Hematopoietic multipotent progenitor cell treated with erythropoietin and hydrocortisone succinate and interleukin-3 and kit ligand, for 6 days (in vitro differentiated cells): ENCODE measurements around the gene WASHC3.
"Not testable (repeated sequence)": the region's sequence is repeated elsewhere in the genome, so short reads cannot be mapped to it uniquely, and the experiment has no call there.

Experiments
- DNase-seq: peaks from one replicate; pipeline ENCODE4 v3.0.0-alpha.2; 2015

The WASHC3 gene, protein sequence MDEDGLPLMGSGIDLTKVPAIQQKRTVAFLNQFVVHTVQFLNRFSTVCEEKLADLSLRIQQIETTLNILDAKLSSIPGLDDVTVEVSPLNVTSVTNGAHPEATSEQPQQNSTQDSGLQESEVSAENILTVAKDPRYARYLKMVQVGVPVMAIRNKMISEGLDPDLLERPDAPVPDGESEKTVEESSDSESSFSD

GRCh38 chr12:102061560-102062418 lies at the start of gene WASHC3:
TSS of gene WASHC3 (minus strand) at chr12:102061991. CDS start at chr12:102061962, 29 bp downstream.
- DNase-seq = peak; percentile 98

- no peak for DNase-seq
Measured at GRCh38 chr12:102110782-102111181, 49.0 kb upstream of the WASHC3 start.

DNA sequence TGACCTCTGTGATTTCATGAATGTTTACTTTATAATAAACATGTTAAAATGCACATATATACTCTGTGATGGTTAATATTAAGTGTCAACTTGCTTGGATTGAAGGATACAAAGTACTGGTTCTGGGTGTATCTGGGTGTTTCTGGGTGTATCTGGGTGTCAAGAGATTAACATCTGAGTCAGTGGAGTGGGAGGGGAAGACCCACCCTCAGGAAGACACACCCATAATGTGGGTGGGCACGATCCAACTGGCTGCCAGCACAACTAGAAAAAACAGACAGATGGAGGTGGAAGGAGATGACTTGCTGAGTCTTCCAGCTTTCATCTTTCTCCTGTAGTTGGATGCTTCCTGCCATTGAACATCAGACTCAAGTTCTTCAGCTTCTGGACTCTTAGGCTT lies 46.2 kb upstream of the WASHC3 start:
- peak; percentile 36 for DNase-seq

GRCh38 chr12:102106905-102107304 lies 45.1 kb upstream of the WASHC3 start:
- DNase-seq = no peak

- DNase-seq = no peak
Measured at GRCh38 chr12:102096855-102097254, 35.1 kb upstream of the WASHC3 start.

DNA sequence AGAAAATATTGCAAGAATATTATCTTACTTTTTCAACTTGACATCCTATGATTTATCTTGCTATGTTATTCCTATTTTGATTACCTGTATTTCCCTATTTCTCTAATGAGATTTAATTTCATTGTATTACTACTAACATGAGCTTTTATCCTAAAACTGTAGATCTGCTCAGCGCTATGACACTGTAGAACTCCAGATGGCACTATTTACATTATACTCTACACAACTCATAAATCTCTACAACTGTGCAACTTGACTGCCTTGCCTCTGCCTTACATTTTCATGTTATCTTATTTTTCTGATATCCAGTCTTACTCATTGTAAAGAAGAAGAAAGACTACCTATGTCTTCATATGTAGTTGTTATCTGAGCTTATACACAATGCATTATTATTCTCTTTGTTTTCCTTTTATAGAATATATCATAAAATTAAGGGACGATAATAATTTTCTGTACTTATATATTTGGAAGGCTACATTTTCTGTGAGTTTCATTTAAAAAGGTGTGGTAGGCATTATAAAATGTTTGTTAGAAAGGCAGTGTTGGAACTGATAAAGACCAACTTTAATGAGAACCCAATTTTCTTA lies 34.0 kb upstream of the WASHC3 start:
- peak; percentile 68 for DNase-seq

- DNase-seq = no peak
Measured at GRCh38 chr12:102093319-102093718, 31.5 kb upstream of the WASHC3 start.

- not testable (repeated sequence) for DNase-seq
Measured at GRCh38 chr12:102089228-102089835, 27.5 kb upstream of the WASHC3 start.

- no peak for DNase-seq
Measured at GRCh38 chr12:102080842-102081241, 19.1 kb upstream of the WASHC3 start.

GRCh38 chr12:102072092-102072491 lies 10.3 kb upstream of the WASHC3 start:
- DNase-seq = not testable (repeated sequence)

DNA sequence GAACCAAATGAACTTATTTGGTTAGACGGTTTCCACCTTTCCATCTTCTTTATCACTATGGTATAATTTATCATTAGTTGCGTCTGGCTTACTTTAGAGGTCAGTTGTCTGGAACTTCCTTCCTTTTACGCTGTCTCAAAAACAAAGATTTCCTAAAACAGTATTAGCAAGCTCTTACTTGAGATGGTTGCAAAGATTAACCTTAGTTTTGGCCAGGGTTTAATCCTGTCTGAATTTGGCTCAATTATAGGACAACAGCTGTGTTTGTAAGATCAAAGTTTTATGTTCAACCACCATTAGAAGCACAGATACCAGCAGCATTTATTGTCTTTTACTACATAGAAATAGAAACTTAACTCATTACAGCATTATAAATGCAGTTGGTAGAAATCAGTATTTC lies 7.9 kb upstream of the WASHC3 start:
- no peak for DNase-seq

GRCh38 chr12:102067574-102068258 lies 5.9 kb upstream of the WASHC3 start:
- DNase-seq = no peak

DNA sequence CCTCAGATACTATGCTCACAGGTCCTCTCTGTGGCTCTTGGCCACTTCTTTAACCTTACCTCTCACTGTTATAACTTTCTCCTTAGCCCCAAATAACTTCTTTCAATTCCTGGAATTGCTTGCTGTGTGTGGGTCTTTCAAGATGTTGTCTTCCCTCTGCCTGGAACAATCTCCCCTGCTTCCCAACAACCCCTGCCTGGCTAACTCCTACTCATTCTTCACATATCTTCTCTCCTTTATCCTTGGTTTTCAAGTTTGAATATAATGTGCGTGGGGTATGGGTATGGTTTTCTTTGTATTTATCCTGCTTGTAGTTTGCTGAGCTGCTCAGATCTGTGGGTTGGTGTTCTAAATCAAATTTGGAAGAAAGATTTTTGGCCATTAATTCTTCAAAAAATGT lies 2.7 kb upstream of the WASHC3 start:
- DNase-seq = no peak

DNA sequence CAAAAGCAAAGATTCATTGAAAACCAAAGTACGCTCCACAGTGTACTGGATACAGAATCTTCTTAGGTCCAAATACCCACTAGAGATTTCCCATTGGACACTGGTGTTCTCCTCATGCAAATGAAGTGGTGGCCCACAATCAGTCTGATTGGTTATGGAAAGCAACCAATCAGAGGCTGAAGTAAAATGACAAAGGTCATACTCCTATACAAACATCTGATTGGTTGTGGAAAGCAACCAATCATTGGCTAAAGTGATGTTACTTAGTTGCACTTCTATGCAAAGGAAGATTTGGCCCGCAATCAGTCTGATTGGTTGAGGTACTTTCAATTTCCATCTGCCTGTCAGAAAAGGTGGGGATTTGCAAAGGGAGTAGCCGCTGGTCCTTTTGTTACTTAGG lies 1.3 kb upstream of the WASHC3 start:
- DNase-seq = peak; percentile 30

DNA sequence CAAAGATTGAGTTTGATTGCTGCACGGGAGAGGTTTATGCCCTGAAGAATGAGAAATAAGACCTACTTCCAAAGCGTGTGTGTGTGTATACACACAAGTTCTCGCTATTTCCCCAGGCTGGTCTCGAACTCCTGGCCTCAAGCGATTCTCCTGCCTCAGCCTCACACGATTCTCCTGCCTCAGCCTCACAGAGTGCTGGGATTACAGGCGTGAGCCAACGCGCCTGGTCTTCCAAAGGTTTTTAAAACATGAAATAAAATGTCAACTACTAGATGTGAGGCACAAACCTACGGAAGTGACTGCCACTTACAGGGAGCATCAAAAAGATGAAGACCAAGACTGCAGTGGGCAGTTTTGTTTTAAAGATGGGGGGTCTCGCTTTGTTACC lies 622 bp upstream of the WASHC3 start:
- no peak for DNase-seq

GRCh38 chr12:102061096-102061559 lies 663 bp downstream of the WASHC3 start:
- DNase-seq = peak; percentile 43

DNA sequence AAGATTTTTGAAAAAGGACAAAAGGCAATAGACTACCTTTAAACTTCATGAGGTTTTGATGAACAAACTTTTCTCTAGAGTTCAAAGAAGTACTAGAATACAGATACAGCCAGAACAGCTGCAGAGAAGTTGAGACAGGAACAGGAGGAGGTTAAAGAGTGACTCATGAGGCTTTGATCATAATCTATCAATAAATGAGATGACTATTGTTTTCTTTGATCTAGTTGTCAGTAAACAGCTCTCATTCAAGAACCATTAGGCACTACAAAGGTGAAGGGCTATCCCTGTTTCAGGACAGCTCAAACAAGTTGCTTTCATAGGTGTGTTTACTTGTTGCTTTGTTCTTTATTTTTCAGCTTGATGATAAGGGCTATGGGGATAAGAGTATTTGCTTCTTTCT lies 2.4 kb downstream of the WASHC3 start:
- DNase-seq = peak; percentile 22

DNA sequence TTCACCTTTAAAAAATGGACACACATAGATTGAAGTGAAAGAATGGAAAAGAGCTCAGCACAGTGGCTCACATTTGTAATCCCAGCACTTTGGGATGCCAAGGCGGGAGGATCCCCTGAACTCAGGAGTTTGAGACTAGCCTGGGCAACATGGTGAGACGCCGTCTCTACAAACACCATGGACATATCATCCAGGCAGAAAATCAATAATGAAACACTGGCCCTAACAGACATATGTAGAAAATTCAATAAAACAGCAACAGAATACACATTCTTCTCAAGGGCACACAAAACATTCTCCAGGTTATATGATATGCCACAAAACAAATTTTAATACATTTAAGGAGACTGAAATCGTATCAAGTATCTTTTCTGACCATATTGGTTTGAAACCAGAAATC lies 7.4 kb downstream of the WASHC3 start:
- DNase-seq = no peak

DNA sequence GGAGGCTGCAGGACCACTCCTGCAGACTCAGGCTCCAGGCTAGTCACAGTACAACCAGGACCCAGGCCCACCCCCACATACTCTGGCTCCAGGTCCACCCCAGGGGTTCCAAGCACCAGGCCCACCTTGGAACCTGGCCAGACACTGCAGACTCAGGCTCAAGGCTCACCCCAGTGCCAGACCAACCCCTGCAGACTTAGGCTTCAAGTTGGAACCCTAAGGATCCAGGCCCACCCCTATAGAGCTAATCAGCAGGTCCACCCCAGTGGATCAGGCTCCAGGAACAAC lies 8.8 kb downstream of the WASHC3 start:
- DNase-seq = no peak

- DNase-seq = no peak
Measured at GRCh38 chr12:102052192-102053061, 9.4 kb downstream of the WASHC3 start.

DNA sequence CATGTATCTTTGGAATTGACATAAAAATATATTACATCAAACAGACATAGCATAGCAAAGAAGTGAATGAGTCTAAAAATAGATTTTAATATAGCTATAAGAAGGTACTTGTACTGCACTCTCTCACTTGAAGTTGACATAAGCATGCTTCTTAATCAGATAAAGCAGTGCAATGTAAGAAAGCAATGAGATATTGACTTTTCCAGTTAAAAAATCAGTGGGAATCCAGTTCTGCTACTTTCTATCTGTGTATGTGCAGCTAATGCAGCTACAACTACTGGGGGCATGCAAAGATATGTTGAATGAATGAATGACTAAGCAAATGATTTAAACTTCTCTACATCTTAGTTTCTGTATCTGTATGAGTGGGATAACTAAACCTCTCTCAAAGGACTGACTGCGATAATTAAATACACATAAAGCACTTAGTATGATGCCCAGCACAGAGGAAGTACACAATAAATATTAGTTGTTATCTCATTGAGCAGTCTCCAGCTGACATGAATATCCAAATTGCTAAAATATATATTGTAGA lies 10.3 kb downstream of the WASHC3 start:
- DNase-seq = no peak
